OCI-LY3 (cell line): Measurements from ENCODE around the gene OCIAD2.

Source experiments
- H2AFZ ChIP-seq: fragments of 200-600, 300-600 bp; shearing (Covaris generic); 2 replicates; pipeline ENCODE4 v1.6.0; 2014; ENCODE audit warnings: antibody characterized with exemption, low read depth, low read length
- H3K27ac ChIP-seq: fragments of 200-600, 300-600 bp; sonication (generic); 2 replicates; pipeline ENCODE4 v1.5.1; 2014; ENCODE audit warnings: mild to moderate bottlenecking, low read length, moderate library complexity, mixed read lengths
- H3K27me3 ChIP-seq: fragments of 200-600, 300-600 bp; sonication (generic); 2 replicates; pipeline ENCODE4 v1.6.1; 2014; ENCODE audit warnings: low read depth, low read length, mixed read lengths
- H3K36me3 ChIP-seq: fragments of 200-600, 300-600 bp; sonication (generic); replicated peaks from 2 replicates; pipeline ENCODE3; 2014; ENCODE audit warnings: low read depth, low read length, mixed read lengths
- H3K4me1 ChIP-seq: fragments of 300-600, 200-600 bp; sonication (generic); 2 replicates; pipeline ENCODE4 v1.6.1; 2014; ENCODE audit warnings: low read length, mixed read lengths
- H3K4me2 ChIP-seq: fragments of 200-600, 300-600 bp; sonication (generic); 2 replicates; pipeline ENCODE4 v1.6.1; 2014; ENCODE audit warnings: low read length, mixed read lengths
- H3K4me3 ChIP-seq: fragments of 300-600, 200-600 bp; sonication (generic); 2 replicates; pipeline ENCODE4 v1.5.1; 2014; ENCODE audit warnings: antibody characterized with exemption, mild to moderate bottlenecking, low read length, moderate library complexity
- H3K79me2 ChIP-seq: fragments of 300-600, 200-600 bp; shearing (Covaris generic); 2 replicates; pipeline ENCODE4 v1.6.1; 2014; ENCODE audit warnings: mild to moderate bottlenecking, low read length, mixed read lengths
- H3K9ac ChIP-seq: fragments of 300-600, 200-600 bp; shearing (Covaris generic); 2 replicates; pipeline ENCODE4 v1.6.0; 2014; ENCODE audit warnings: mild to moderate bottlenecking, low read length, moderate library complexity
- H3K9me3 ChIP-seq: fragments of 200-600, 300-600 bp; shearing (Covaris generic); 2 replicates; pipeline ENCODE4 v1.6.1; 2014; ENCODE audit warnings: low read length, mixed read lengths; ENCODE audit not compliant: insufficient read depth
- H4K20me1 ChIP-seq: fragments of 200-600, 300-600 bp; sonication (generic); 2 replicates; pipeline ENCODE4 v1.6.1; 2016; ENCODE audit warnings: low read length, mixed read lengths; ENCODE audit not compliant: insufficient read depth
- CTCF ChIP-seq: fragments of 200-600, 300-600 bp; sonication (generic); IDR thresholded peaks from 2 replicates; pipeline ENCODE4 v1.5.1; 2014; ENCODE audit warnings: antibody characterized with exemption, low read length, low read depth
- EZH2phosphoT487 ChIP-seq: fragments of 200-600 bp; shearing (Covaris generic); IDR thresholded peaks from 2 replicates; pipeline ENCODE4 v1.6.1; 2018; ENCODE audit warnings: antibody characterized with exemption, mixed run types, low read depth

Gene OCIAD2

GRCh38 chr4:48844843-48845242 lies 61.7 kb downstream of the OCIAD2 start:
- H3K9me3 ChIP-seq, result no peaks in the 10 kb centered on the region
- no peak overlapping the region for H2AFZ ChIP-seq
- no peaks in the 10 kb centered on the region for H3K4me1 ChIP-seq
- H3K79me2 ChIP-seq, result peaks cover 20% of the 10 kb centered on the region
- no peak overlapping the region for H3K9ac ChIP-seq
- peaks cover 6% of the 10 kb centered on the region; the same call in 1 of the 2 replicates for H4K20me1 ChIP-seq
- H3K27ac ChIP-seq, result no peak overlapping the region
- H3K4me2 ChIP-seq, result no peak overlapping the region
- H3K4me3 ChIP-seq, result no peak overlapping the region
- no peaks in the 10 kb centered on the region for H3K27me3 ChIP-seq
- TF ChIP-seq EZH2phosphoT487, result no peak
- no peak for TF ChIP-seq CTCF
- H3K36me3 ChIP-seq, result peaks cover 63% of the 10 kb centered on the region

GRCh38 chr4:48841045-48841827 lies 65.3 kb downstream of the OCIAD2 start:
- Histone ChIP-seq H3K36me3 (peaks cover 61% of the 10 kb centered on the region), H4K20me1 (peaks cover 13% of the 10 kb centered on the region; the same call in 1 of the 2 replicates), H2AFZ (no peak overlapping the region), H3K9me3 (no peaks in the 10 kb centered on the region), H3K9ac (no peak overlapping the region), H3K79me2 (peaks cover 29% of the 10 kb centered on the region), H3K27ac (no peak overlapping the region), H3K4me1 (no peaks in the 10 kb centered on the region), H3K27me3 (no peaks in the 10 kb centered on the region), H3K4me3 (no peak overlapping the region), H3K4me2 (no peak overlapping the region)
- TF ChIP-seq CTCF (no peak), EZH2phosphoT487 (no peak)

GRCh38 chr4:48836658-48837057 lies 69.9 kb downstream of the OCIAD2 start:
- Histone ChIP-seq H3K27me3 (no peaks in the 10 kb centered on the region), H3K4me1 (peaks cover 7% of the 10 kb centered on the region; the same call in 1 of the 2 replicates), H3K4me3 (no peak overlapping the region), H3K9me3 (no peaks in the 10 kb centered on the region), H2AFZ (no peak overlapping the region), H3K36me3 (peaks cover 50% of the 10 kb centered on the region), H3K4me2 (no peak overlapping the region), H3K9ac (no peak overlapping the region), H3K27ac (no peak overlapping the region), H4K20me1 (peaks cover 18% of the 10 kb centered on the region; the same call in 1 of the 2 replicates), H3K79me2 (peaks cover 61% of the 10 kb centered on the region)
- no peak for TF ChIP-seq EZH2phosphoT487
- no peak for TF ChIP-seq CTCF
